ENCODE measurements around the gene EHMT1.

Gene EHMT1

GRCh38 chr9:137860361-137860760 lies 241.6 kb downstream of the EHMT1 start:
- Histone ChIP-seq H3K36me3 (ENCODE audit: control insufficient read depth, insufficient read depth, low read length) (no peaks in the 10 kb centered on the region), H3K27me3 (ENCODE audit: control insufficient read depth, insufficient read depth, low read length, poor library complexity, severe bottlenecking) (no peaks in the 10 kb centered on the region), H3K27ac (ENCODE audit: insufficient read depth, low read depth, low read length, poor library complexity, severe bottlenecking) (no peak overlapping the region), H3K9me3 (ENCODE audit: control insufficient read depth, low read length) (no peaks in the 10 kb centered on the region), H3K4me3 (ENCODE audit: insufficient read depth, low read depth, low read length) (no peak overlapping the region), H3K4me1 (ENCODE audit: control insufficient read depth, insufficient read depth, low read length) (no peaks in the 10 kb centered on the region)
- WGBS, 2 experiments, result 92 to 94% methylated on average over 1 of the region's 1 CpG

GRCh38 chr9:137865581-137866145 lies 246.9 kb downstream of the EHMT1 start:
- no peaks in the 10 kb centered on the region for H3K4me1 ChIP-seq (ENCODE audit: control insufficient read depth, insufficient read depth, low read length)
- H3K27ac ChIP-seq (ENCODE audit: insufficient read depth, low read depth, low read length, poor library complexity, severe bottlenecking), result no peak overlapping the region
- no peaks in the 10 kb centered on the region for H3K27me3 ChIP-seq (ENCODE audit: control insufficient read depth, insufficient read depth, low read length, poor library complexity, severe bottlenecking)
- no peaks in the 10 kb centered on the region for H3K36me3 ChIP-seq (ENCODE audit: control insufficient read depth, insufficient read depth, low read length)
- no peak overlapping the region for H3K4me3 ChIP-seq (ENCODE audit: insufficient read depth, low read depth, low read length)
- 90 to 91% methylated on average over 18 of the region's 18 CpGs for WGBS, 2 experiments
- H3K9me3 ChIP-seq (ENCODE audit: control insufficient read depth, low read length), result no peaks in the 10 kb centered on the region

- no peak overlapping the region for H3K27ac ChIP-seq (ENCODE audit: insufficient read depth, low read depth, low read length, poor library complexity, severe bottlenecking)
- 87% methylated on average over 21 of the region's 21 CpGs for WGBS, 2 experiments
- no peak overlapping the region for H3K4me3 ChIP-seq (ENCODE audit: insufficient read depth, low read depth, low read length)
- no peaks in the 10 kb centered on the region for H3K27me3 ChIP-seq (ENCODE audit: control insufficient read depth, insufficient read depth, low read length, poor library complexity, severe bottlenecking)
- H3K36me3 ChIP-seq (ENCODE audit: control insufficient read depth, insufficient read depth, low read length), result no peaks in the 10 kb centered on the region
- no peaks in the 10 kb centered on the region for H3K9me3 ChIP-seq (ENCODE audit: control insufficient read depth, low read length)
- no peaks in the 10 kb centered on the region for H3K4me1 ChIP-seq (ENCODE audit: control insufficient read depth, insufficient read depth, low read length)
Observed at GRCh38 chr9:137866226-137867141, 247.7 kb downstream of the EHMT1 start.

- Histone ChIP-seq H3K27ac (ENCODE audit: insufficient read depth, low read depth, low read length, poor library complexity, severe bottlenecking) (no peak overlapping the region), H3K9me3 (ENCODE audit: control insufficient read depth, low read length) (no peaks in the 10 kb centered on the region), H3K4me3 (ENCODE audit: insufficient read depth, low read depth, low read length) (no peak overlapping the region), H3K36me3 (ENCODE audit: control insufficient read depth, insufficient read depth, low read length) (no peaks in the 10 kb centered on the region), H3K27me3 (ENCODE audit: control insufficient read depth, insufficient read depth, low read length, poor library complexity, severe bottlenecking) (peaks cover 7% of the 10 kb centered on the region), H3K4me1 (ENCODE audit: control insufficient read depth, insufficient read depth, low read length) (no peaks in the 10 kb centered on the region)
- 80 to 87% methylated on average over 3 of the region's 3 CpGs for WGBS, 2 experiments
Observed at GRCh38 chr9:137870432-137870831, 251.6 kb downstream of the EHMT1 start.

- Histone ChIP-seq H3K27me3 (ENCODE audit: control insufficient read depth, insufficient read depth, low read length, poor library complexity, severe bottlenecking) (peaks cover 26% of the 10 kb centered on the region), H3K4me1 (ENCODE audit: control insufficient read depth, insufficient read depth, low read length) (no peaks in the 10 kb centered on the region), H3K9me3 (ENCODE audit: control insufficient read depth, low read length) (no peaks in the 10 kb centered on the region), H3K4me3 (ENCODE audit: insufficient read depth, low read depth, low read length) (no peak overlapping the region), H3K36me3 (ENCODE audit: control insufficient read depth, insufficient read depth, low read length) (no peaks in the 10 kb centered on the region), H3K27ac (ENCODE audit: insufficient read depth, low read depth, low read length, poor library complexity, severe bottlenecking) (no peak overlapping the region)
- 87 to 89% methylated on average over 10 of the region's 10 CpGs for WGBS, 2 experiments
Observed at GRCh38 chr9:137872296-137872695, 253.5 kb downstream of the EHMT1 start.

- H3K4me3 ChIP-seq (ENCODE audit: insufficient read depth, low read depth, low read length), result no peak overlapping the region
- WGBS, 2 experiments, result 78 to 79% methylated on average over 8 of the region's 8 CpGs
Observed at GRCh38 chr9:137873408-137873807, 254.6 kb downstream of the EHMT1 start.

GRCh38 chr9:137873858-137874362 lies 255.1 kb downstream of the EHMT1 start:
- Histone ChIP-seq H3K9me3 (ENCODE audit: control insufficient read depth, low read length) (no peaks in the 10 kb centered on the region), H3K4me1 (ENCODE audit: control insufficient read depth, insufficient read depth, low read length) (no peaks in the 10 kb centered on the region), H3K27ac (ENCODE audit: insufficient read depth, low read depth, low read length, poor library complexity, severe bottlenecking) (no peak overlapping the region), H3K27me3 (ENCODE audit: control insufficient read depth, insufficient read depth, low read length, poor library complexity, severe bottlenecking) (peaks cover 35% of the 10 kb centered on the region), H3K36me3 (ENCODE audit: control insufficient read depth, insufficient read depth, low read length) (no peaks in the 10 kb centered on the region), H3K4me3 (ENCODE audit: insufficient read depth, low read depth, low read length) (no peak overlapping the region)
- WGBS, 2 experiments, result 84 to 88% methylated on average over 9 of the region's 9 CpGs

More at GRCh38 chr9:137873408-137873807, 254.6 kb downstream of the EHMT1 start:
- H3K27ac ChIP-seq (ENCODE audit: insufficient read depth, low read depth, low read length, poor library complexity, severe bottlenecking), result no peak overlapping the region
- no peaks in the 10 kb centered on the region for H3K36me3 ChIP-seq (ENCODE audit: control insufficient read depth, insufficient read depth, low read length)
- H3K27me3 ChIP-seq (ENCODE audit: control insufficient read depth, insufficient read depth, low read length, poor library complexity, severe bottlenecking), result peaks cover 33% of the 10 kb centered on the region
- H3K9me3 ChIP-seq (ENCODE audit: control insufficient read depth, low read length), result no peaks in the 10 kb centered on the region
- H3K4me1 ChIP-seq (ENCODE audit: control insufficient read depth, insufficient read depth, low read length), result no peaks in the 10 kb centered on the region

- 77 to 80% methylated on average over 14 of the region's 14 CpGs for WGBS, 2 experiments
- Histone ChIP-seq H3K27ac (ENCODE audit: insufficient read depth, low read depth, low read length, poor library complexity, severe bottlenecking) (no peak overlapping the region), H3K4me1 (ENCODE audit: control insufficient read depth, insufficient read depth, low read length) (no peaks in the 10 kb centered on the region), H3K27me3 (ENCODE audit: control insufficient read depth, insufficient read depth, low read length, poor library complexity, severe bottlenecking) (peaks cover 35% of the 10 kb centered on the region), H3K4me3 (ENCODE audit: insufficient read depth, low read depth, low read length) (no peak overlapping the region), H3K9me3 (ENCODE audit: control insufficient read depth, low read length) (no peaks in the 10 kb centered on the region), H3K36me3 (ENCODE audit: control insufficient read depth, insufficient read depth, low read length) (no peaks in the 10 kb centered on the region)
Observed at GRCh38 chr9:137875354-137875753, 256.5 kb downstream of the EHMT1 start.

GRCh38 chr9:137875846-137876245 lies 257.0 kb downstream of the EHMT1 start:
- no peaks in the 10 kb centered on the region for H3K9me3 ChIP-seq (ENCODE audit: control insufficient read depth, low read length)
- 86% methylated on average over 10 of the region's 10 CpGs for WGBS, 2 experiments
- no peak overlapping the region for H3K27ac ChIP-seq (ENCODE audit: insufficient read depth, low read depth, low read length, poor library complexity, severe bottlenecking)
- no peak overlapping the region for H3K4me3 ChIP-seq (ENCODE audit: insufficient read depth, low read depth, low read length)
- peaks cover 35% of the 10 kb centered on the region for H3K27me3 ChIP-seq (ENCODE audit: control insufficient read depth, insufficient read depth, low read length, poor library complexity, severe bottlenecking)
- no peaks in the 10 kb centered on the region for H3K36me3 ChIP-seq (ENCODE audit: control insufficient read depth, insufficient read depth, low read length)
- H3K4me1 ChIP-seq (ENCODE audit: control insufficient read depth, insufficient read depth, low read length), result no peaks in the 10 kb centered on the region

- Histone ChIP-seq H3K27ac (ENCODE audit: insufficient read depth, low read depth, low read length, poor library complexity, severe bottlenecking) (no peak overlapping the region), H3K27me3 (ENCODE audit: control insufficient read depth, insufficient read depth, low read length, poor library complexity, severe bottlenecking) (peaks cover 35% of the 10 kb centered on the region), H3K9me3 (ENCODE audit: control insufficient read depth, low read length) (no peaks in the 10 kb centered on the region), H3K4me3 (ENCODE audit: insufficient read depth, low read depth, low read length) (no peak overlapping the region), H3K36me3 (ENCODE audit: control insufficient read depth, insufficient read depth, low read length) (no peaks in the 10 kb centered on the region), H3K4me1 (ENCODE audit: control insufficient read depth, insufficient read depth, low read length) (no peaks in the 10 kb centered on the region)
- 85 to 87% methylated on average over 8 of the region's 8 CpGs for WGBS, 2 experiments
Observed at GRCh38 chr9:137876269-137876668, 257.5 kb downstream of the EHMT1 start.
